Activated CD8-positive, alpha-beta T cell treated with anti-CD3 and anti-CD28 coated beads, Interleukin-2, amount 10 ng/mL, durations not matched to agents 7 days and 5 days (primary cell): Measurements from ENCODE around the gene EBF3. TPM values are rescaled to one million over a fixed set of nuclear protein-coding genes. Genes with fewer than 3 reads are reported as not detected.

Experiments
- ATAC-seq: fragments of 150-1000 bp; cut with Tn5 transposase; one replicate; pipeline ENCODE4 v1.10.0; 2021; ENCODE audit warnings: moderate library complexity
- CTCF ChIA-PET: fragments of 350-600 bp; sonication (Branson Sonifier 250); formaldehyde crosslinking; loops from one replicate; lab custom pipeline; 2021; ENCODE audit warnings: antibody characterized with exemption; lab: Charles Lee
- POLR2A ChIA-PET: fragments of 350-600 bp; sonication (Branson Sonifier 250); formaldehyde crosslinking; loops from one replicate; lab custom pipeline; 2021; ENCODE audit warnings: antibody characterized with exemption; lab: Charles Lee
- DNase-seq: peaks from one replicate; pipeline ENCODE4 v3.0.0-alpha.2; 2020
- H3K27ac Mint-ChIP-seq: one replicate; pipeline ENCODE4 v1.8.0; 2021; ENCODE audit warnings: mild to moderate bottlenecking, mixed read lengths
- H3K27me3 Mint-ChIP-seq: one replicate; pipeline ENCODE4 v1.8.0; 2021; ENCODE audit warnings: low read depth, mixed read lengths
- H3K36me3 Mint-ChIP-seq: one replicate; pipeline ENCODE4 v1.8.0; 2021; ENCODE audit warnings: low read depth, mixed read lengths
- H3K4me1 Mint-ChIP-seq: one replicate; pipeline ENCODE4 v1.8.0; 2021; ENCODE audit warnings: low read depth, mixed read lengths
- H3K4me3 Mint-ChIP-seq: one replicate; pipeline ENCODE4 v1.8.0; 2021; ENCODE audit warnings: mild to moderate bottlenecking, mixed read lengths
- H3K9me3 Mint-ChIP-seq: one replicate; pipeline ENCODE4 v1.8.0; 2022; ENCODE audit warnings: mixed read lengths; ENCODE audit not compliant: insufficient read depth
- total RNA-seq, 2 experiments: library from RNA; stranded (reverse); gene quantifications; one replicate each; pipeline ENCODE4 v1.2.3, GENCODE V29; 2021

The EBF3 gene
- total RNA-seq, 2 experiments from 2014 or later, result not detected

- H3K4me3 Mint-ChIP-seq, result no peak overlapping the region
- ATAC-seq (no peak), DNase-seq (no peak)
- H3K36me3 Mint-ChIP-seq, result no peaks in the 10 kb centered on the region
- H3K27ac Mint-ChIP-seq, result no peak overlapping the region
- no peaks in the 10 kb centered on the region for H3K9me3 Mint-ChIP-seq
- peaks cover 4% of the 10 kb centered on the region for H3K27me3 Mint-ChIP-seq
- ChIA-PET POLR2A (no interaction called here), CTCF (no interaction called here)
- no peaks in the 10 kb centered on the region for H3K4me1 Mint-ChIP-seq
These were observed 79.5 kb downstream of the EBF3 start for GRCh38 chr10:129884398-129885078.

GRCh38 chr10:129883626-129884397 is 80.3 kb downstream of the EBF3 start:
- POLR2A ChIA-PET, result no interaction called here
- Mint-ChIP-seq H3K27ac (no peak overlapping the region), H3K4me3 (no peak overlapping the region), H3K27me3 (peaks cover 4% of the 10 kb centered on the region), H3K9me3 (no peaks in the 10 kb centered on the region), H3K4me1 (no peaks in the 10 kb centered on the region), H3K36me3 (no peaks in the 10 kb centered on the region)
- no peak for ATAC-seq
- CTCF ChIA-PET, result interaction anchor here (1.1 kb wide), 1 partner anchor 8 kb away, joined by 3 read pairs; no protein-coding TSS in a partner anchor
- no peak for DNase-seq

GRCh38 chr10:129883029-129883428 is 81.0 kb downstream of the EBF3 start:
- ATAC-seq (no peak), DNase-seq (no peak)
- Mint-ChIP-seq H3K4me3 (no peak overlapping the region), H3K27ac (no peak overlapping the region), H3K9me3 (no peaks in the 10 kb centered on the region), H3K4me1 (no peaks in the 10 kb centered on the region), H3K36me3 (no peaks in the 10 kb centered on the region), H3K27me3 (peaks cover 4% of the 10 kb centered on the region)
- POLR2A ChIA-PET, result no interaction called here
- CTCF ChIA-PET, result interaction anchor here (1.1 kb wide), 1 partner anchor 8 kb away, joined by 3 read pairs; no protein-coding TSS in a partner anchor

GRCh38 chr10:129882291-129883010 is 81.6 kb downstream of the EBF3 start:
- Mint-ChIP-seq H3K27me3 (peaks cover 4% of the 10 kb centered on the region), H3K27ac (no peak overlapping the region), H3K4me3 (no peak overlapping the region), H3K9me3 (no peaks in the 10 kb centered on the region), H3K36me3 (no peaks in the 10 kb centered on the region), H3K4me1 (no peaks in the 10 kb centered on the region)
- DNase-seq (no peak), ATAC-seq (no peak)
- ChIA-PET CTCF (interaction anchor here (1.1 kb wide), 1 partner anchor 9 kb away, joined by 3 read pairs; no protein-coding TSS in a partner anchor), POLR2A (no interaction called here)

- no peak overlapping the region for H3K4me3 Mint-ChIP-seq
- POLR2A ChIA-PET, result no interaction called here
- CTCF ChIA-PET, result no interaction called here
- no peaks in the 10 kb centered on the region for H3K36me3 Mint-ChIP-seq
- ATAC-seq, result no peak
- H3K4me1 Mint-ChIP-seq, result no peaks in the 10 kb centered on the region
- H3K9me3 Mint-ChIP-seq, result no peaks in the 10 kb centered on the region
- peaks cover 4% of the 10 kb centered on the region for H3K27me3 Mint-ChIP-seq
- H3K27ac Mint-ChIP-seq, result no peak overlapping the region
- DNase-seq, result no peak
These were observed 82.4 kb downstream of the EBF3 start for GRCh38 chr10:129881641-129882040.

GRCh38 chr10:129880191-129880870 is 83.7 kb downstream of the EBF3 start:
- Mint-ChIP-seq H3K4me3 (no peak overlapping the region), H3K9me3 (no peaks in the 10 kb centered on the region), H3K27me3 (peaks cover 4% of the 10 kb centered on the region), H3K4me1 (no peaks in the 10 kb centered on the region), H3K27ac (no peak overlapping the region), H3K36me3 (no peaks in the 10 kb centered on the region)
- DNase-seq (no peak), ATAC-seq (no peak)
- ChIA-PET POLR2A (no interaction called here), CTCF (no interaction called here)

GRCh38 chr10:129879655-129880054 is 84.4 kb downstream of the EBF3 start:
- Mint-ChIP-seq H3K36me3 (no peaks in the 10 kb centered on the region), H3K4me3 (no peak overlapping the region), H3K27ac (no peak overlapping the region), H3K9me3 (no peaks in the 10 kb centered on the region), H3K4me1 (no peaks in the 10 kb centered on the region), H3K27me3 (peaks cover 4% of the 10 kb centered on the region)
- POLR2A ChIA-PET, result no interaction called here
- CTCF ChIA-PET, result no interaction called here
- DNase-seq (no peak), ATAC-seq (no peak)

GRCh38 chr10:129878835-129879234 is 85.2 kb downstream of the EBF3 start:
- H3K27me3 Mint-ChIP-seq, result peaks cover 4% of the 10 kb centered on the region
- H3K27ac Mint-ChIP-seq, result no peak overlapping the region
- ChIA-PET POLR2A (no interaction called here), CTCF (no interaction called here)
- ATAC-seq (no peak), DNase-seq (no peak)
- H3K9me3 Mint-ChIP-seq, result no peaks in the 10 kb centered on the region
- no peaks in the 10 kb centered on the region for H3K4me1 Mint-ChIP-seq
- no peaks in the 10 kb centered on the region for H3K36me3 Mint-ChIP-seq
- no peak overlapping the region for H3K4me3 Mint-ChIP-seq

GRCh38 chr10:129877773-129878371 is 86.2 kb downstream of the EBF3 start:
- ChIA-PET POLR2A (no interaction called here), CTCF (interaction anchor here (0.8 to 2.4 kb wide), 4 partner anchors 11 to 302 kb away, joined by 4 to 9 read pairs (median 6); no protein-coding TSS in a partner anchor)
- DNase-seq, result peak; percentile 59
- Mint-ChIP-seq H3K4me1 (no peaks in the 10 kb centered on the region), H3K9me3 (no peaks in the 10 kb centered on the region), H3K27me3 (peaks cover 4% of the 10 kb centered on the region), H3K36me3 (no peaks in the 10 kb centered on the region), H3K4me3 (no peak overlapping the region), H3K27ac (no peak overlapping the region)
- peak; percentile 60 for ATAC-seq

- no peak for DNase-seq
- no peak for ATAC-seq
- peaks cover 4% of the 10 kb centered on the region for H3K27me3 Mint-ChIP-seq
- no peaks in the 10 kb centered on the region for H3K4me1 Mint-ChIP-seq
- H3K4me3 Mint-ChIP-seq, result no peak overlapping the region
- ChIA-PET CTCF (interaction anchor here (1.6 to 2.4 kb wide), 4 partner anchors 12 to 303 kb away, joined by 4 to 9 read pairs (median 6); no protein-coding TSS in a partner anchor), POLR2A (no interaction called here)
- no peaks in the 10 kb centered on the region for H3K36me3 Mint-ChIP-seq
- no peak overlapping the region for H3K27ac Mint-ChIP-seq
- H3K9me3 Mint-ChIP-seq, result no peaks in the 10 kb centered on the region
These were observed 87.2 kb downstream of the EBF3 start for GRCh38 chr10:129876838-129877237.
